IPS DF 6.9 (cell line): Measurements from ENCODE around the gene PLXNA4.

ENCODE experiments used
- DNase-seq: peaks from one replicate; pipeline ENCODE4 v3.0.0-alpha.2; 2013; ENCODE audit warnings: low read depth, low spot score
- H3K27ac ChIP-seq: one replicate; pipeline ENCODE4 v1.5.1; 2013; ENCODE audit warnings: low read length, control low read depth
- H3K27me3 ChIP-seq: 2 replicates; pipeline ENCODE4 v1.6.1; 2013; ENCODE audit warnings: mild to moderate bottlenecking, low read length; ENCODE audit not compliant: control insufficient read depth, insufficient read depth
- H3K36me3 ChIP-seq: 2 replicates; pipeline ENCODE4 v1.6.1; 2013; ENCODE audit warnings: low read length; ENCODE audit not compliant: control insufficient read depth, insufficient read depth
- H3K4me1 ChIP-seq: 2 replicates; pipeline ENCODE4 v1.6.1; 2013; ENCODE audit warnings: low read length; ENCODE audit not compliant: control insufficient read depth, insufficient read depth
- H3K4me3 ChIP-seq: 2 replicates; pipeline ENCODE4 v1.5.1; 2013; ENCODE audit warnings: mild to moderate bottlenecking, low read length
- H3K9me3 ChIP-seq: 2 replicates; pipeline ENCODE4 v1.6.1; 2013; ENCODE audit warnings: low read length, inconsistent platforms; ENCODE audit not compliant: control insufficient read depth, insufficient read depth
- WGBS: extraction: QIAGEN DNeasy Blood & Tissue Kit; methylation state at CpG from one replicate; pipeline ENCODE4 v1.1.7; 2013; ENCODE audit warnings: mixed read lengths, missing lambda C conversion rate; ENCODE audit not compliant: insufficient read length, insufficient coverage; 5-methylcytosine and 5-hydroxymethylcytosine counted together

The PLXNA4 gene

DNA sequence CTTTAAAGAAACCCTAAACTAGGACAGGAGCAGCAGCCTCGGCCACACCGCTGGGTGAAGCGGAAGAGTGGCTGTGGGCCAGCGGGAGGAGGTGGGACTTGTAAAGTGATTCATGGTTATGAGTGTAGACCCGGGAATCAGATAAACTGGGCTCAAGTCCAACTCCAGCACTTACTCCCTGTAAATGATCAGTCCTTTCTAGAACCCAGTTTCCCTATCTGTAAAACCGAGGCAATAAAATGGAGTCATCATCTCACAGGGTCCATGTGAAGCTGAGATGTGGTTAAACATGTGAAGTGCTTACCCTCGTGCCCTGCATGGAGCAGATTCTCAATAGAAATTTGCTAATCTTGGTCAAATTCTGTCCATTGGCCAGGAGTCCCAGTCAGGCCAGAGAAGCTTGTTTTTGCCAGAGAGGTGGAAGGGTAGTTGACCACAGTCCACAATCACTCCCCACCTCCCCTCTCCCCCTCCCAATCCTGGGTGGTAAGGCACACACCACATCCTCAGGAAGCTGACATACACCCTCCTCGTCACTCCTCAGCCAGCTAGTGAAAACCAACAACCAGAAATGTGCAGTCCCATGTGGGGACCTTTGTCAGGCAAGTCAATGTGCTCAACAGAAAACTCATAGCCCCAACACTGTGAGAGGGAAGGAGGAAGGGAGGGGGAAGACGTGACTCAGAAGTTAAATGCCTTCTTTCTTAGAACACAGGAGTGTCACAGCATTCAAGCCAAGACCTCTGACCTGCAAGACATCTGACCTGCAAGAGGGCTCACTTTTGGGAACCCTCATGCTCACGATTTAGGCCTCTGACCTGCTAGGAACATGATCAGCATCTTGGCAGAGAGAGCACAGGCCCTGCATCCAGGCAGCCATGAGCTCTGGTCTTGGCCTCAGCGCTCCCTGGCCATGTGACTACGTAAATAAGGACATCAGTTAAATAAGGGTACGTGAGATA is 145.1 kb downstream of the PLXNA4 start:
- Histone ChIP-seq H3K4me1 (peaks cover 1% of the 10 kb centered on the region; the same call in 1 of the 2 replicates), H3K27ac (no peak overlapping the region), H3K4me3 (no peak overlapping the region), H3K9me3 (no peaks in the 10 kb centered on the region), H3K36me3 (no peaks in the 10 kb centered on the region), H3K27me3 (no peaks in the 10 kb centered on the region)
- no CpG with 5 or more reads among the region's 13 CpGs for WGBS
- no peak for DNase-seq

DNA sequence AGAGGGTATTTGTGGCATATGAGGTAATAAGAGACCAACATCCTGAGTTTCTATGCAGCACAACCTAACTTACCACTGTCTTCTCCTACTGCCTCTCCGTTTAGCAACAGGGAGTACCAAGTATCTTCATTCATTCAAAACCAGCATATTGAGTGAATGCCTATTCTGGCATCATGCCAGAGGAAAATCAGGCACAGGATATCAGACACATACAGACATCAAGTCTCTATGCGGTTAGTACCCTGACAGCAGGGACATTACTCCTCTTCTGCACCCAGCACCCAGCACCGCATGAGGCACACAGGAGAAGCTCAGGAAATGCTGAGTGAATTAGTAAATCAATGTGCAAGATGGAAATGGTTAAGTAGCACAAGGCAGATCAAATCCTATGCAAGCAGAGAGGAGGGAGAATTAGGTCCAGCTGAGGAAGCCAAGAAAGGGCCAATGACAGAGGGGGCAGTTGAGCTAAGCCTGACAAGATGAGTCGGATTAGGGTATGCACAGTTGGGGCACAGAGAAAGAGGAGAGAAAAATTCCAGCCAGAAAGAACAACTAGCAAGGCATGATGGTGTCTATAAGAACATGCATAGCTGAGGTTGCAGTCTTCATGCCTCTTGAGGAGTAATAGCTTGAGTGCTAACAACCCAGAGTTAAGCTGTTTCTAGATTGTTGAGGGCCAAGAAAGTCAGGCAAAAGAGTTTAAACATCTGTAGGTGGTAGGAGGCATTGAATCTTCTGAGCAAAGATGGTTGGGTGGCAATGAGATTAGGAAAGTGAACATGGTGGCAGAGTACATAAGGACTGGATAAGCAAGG is 146.0 kb downstream of the PLXNA4 start:
- DNase-seq = no peak
- Histone ChIP-seq H3K27me3 (no peaks in the 10 kb centered on the region), H3K4me1 (0 out of 2 replicates have a peak, but pooled peaks cover 1% of the 10 kb centered on the region), H3K9me3 (no peaks in the 10 kb centered on the region), H3K4me3 (no peak overlapping the region), H3K27ac (no peak overlapping the region), H3K36me3 (no peaks in the 10 kb centered on the region)
- no CpG with 5 or more reads among the region's 4 CpGs for WGBS

DNA sequence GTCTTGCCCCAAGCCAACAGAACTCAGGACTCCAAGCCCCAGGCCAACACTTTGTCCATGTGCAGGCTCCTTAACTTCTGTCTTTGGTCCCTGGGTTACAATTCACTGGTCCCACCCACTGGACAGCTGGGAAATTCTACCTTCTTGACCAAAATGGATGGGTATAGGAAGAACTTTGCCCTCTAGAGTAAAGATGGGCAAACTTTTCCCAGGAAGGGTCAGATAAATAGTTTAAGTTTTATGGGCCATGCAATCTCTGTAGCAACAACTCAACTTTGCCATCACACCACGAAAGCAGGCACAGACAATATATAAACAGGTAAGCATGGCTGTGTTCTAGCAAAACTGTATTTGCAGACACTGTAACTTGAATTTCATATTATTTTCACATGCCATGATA is 147.1 kb downstream of the PLXNA4 start:
- Histone ChIP-seq H3K27ac (no peak overlapping the region), H3K4me1 (peaks cover 4% of the 10 kb centered on the region; the same call in 1 of the 2 replicates), H3K36me3 (no peaks in the 10 kb centered on the region), H3K9me3 (no peaks in the 10 kb centered on the region), H3K4me3 (no peak overlapping the region), H3K27me3 (no peaks in the 10 kb centered on the region)
- no CpG with 5 or more reads among the region's 1 CpG for WGBS
- DNase-seq = no peak

DNA sequence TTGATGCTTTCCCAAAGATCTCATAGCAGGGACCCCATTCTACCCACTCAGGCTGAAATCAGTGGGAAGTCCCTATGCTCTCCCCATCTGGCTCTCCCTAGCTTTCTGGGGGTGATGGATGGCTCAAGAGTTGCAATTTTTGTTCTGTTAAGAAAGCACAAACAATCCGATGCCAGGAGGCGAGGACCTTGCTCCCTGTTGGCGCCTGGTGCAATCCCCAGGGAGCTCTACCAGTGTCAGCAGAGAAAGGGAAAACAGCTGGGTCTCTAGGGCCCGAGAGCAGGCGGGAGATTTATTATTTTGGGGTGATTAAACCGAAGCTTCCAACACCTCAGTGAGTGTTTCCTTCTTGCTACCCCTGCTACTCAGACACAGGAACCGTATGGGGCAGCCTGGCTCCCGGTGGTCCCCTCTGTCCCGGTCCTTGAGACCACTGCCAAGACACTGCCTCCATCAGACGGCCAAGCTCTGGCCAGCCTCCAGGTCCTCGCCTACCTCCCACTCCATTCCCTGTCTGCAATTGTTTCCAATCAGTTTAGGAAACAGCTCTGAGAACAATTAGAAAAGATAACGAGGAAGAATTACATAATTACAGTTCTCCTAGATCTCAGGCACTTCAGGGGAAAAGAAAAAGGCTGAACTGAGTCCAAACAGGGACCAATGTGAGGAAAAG is 147.9 kb downstream of the PLXNA4 start:
- Histone ChIP-seq H3K27me3 (no peaks in the 10 kb centered on the region), H3K4me3 (no peak overlapping the region), H3K36me3 (no peaks in the 10 kb centered on the region), H3K27ac (no peak overlapping the region), H3K9me3 (no peaks in the 10 kb centered on the region), H3K4me1 (peaks cover 4% of the 10 kb centered on the region; the same call in 1 of the 2 replicates)
- no peak for DNase-seq
- no CpG with 5 or more reads among the region's 12 CpGs for WGBS

DNA sequence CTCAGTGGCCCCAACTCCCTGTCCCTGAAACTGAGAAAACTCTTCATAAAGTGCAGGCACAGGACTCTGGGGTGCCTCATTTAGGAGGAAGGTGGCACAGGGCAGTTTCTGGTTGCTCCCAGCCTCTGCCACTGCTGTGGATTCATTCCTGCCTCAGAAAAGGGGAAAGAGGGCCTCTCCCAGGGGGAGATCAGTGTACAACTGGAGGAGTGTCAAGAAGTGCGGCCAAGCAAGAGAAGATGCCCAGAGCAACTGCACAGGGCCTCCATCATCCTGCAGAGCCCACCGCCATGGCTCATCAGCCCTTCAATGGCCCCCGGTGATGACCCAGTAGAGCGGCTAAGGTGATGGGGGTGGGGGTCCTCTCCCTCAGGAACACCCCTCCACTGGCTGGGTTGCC is 150.3 kb downstream of the PLXNA4 start:
- no peak overlapping the region for H3K27ac ChIP-seq
- WGBS = no CpG with 5 or more reads among the region's 4 CpGs
- no peaks in the 10 kb centered on the region for H3K27me3 ChIP-seq
- H3K4me3 ChIP-seq = no peak overlapping the region
- no peaks in the 10 kb centered on the region for H3K9me3 ChIP-seq
- no peak for DNase-seq
- peaks cover 4% of the 10 kb centered on the region; the same call in 1 of the 2 replicates for H3K4me1 ChIP-seq
- no peaks in the 10 kb centered on the region for H3K36me3 ChIP-seq

DNA sequence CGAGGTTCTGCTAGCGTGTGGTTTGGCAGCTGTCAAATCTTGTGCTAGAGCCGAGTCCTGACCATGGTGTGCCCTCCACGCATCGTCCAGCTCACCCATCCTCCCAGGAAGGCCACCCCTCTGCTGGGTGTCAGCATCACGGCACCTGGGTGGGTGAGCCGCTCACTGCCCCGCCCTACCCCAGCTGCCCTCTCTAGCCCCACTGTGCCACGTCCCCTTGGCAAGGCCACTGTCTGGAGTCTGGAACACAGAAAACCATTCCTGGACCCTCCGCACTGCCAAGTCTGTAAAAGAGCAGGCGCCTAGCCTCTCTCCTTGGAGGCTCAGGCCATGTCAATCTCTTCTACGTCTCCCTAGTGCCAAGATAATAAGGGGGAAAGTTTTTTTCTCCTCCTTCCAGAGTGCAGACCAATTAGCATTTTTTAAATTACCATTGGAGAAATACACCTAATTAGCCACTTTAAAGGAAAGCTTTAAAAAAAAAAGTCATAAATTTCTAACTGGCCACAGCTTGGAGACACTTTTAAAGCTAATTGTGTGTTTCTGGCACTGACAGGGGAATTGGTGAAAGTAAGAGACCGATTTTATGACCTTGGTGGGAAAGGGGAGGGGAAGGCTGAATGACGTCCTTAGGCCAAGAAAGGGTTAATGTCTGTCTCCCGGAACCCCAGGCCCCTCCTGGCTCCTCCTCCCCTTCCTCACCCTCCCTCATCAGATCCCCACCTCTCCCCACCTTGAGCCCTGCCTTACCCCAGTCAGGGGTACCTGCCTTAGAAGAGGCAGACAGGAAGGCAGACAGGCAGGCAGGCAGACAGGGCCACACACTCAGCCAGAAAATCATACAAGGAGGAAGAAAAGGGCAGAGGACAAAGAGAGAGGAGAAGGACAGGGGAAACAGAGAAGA is 151.2 kb downstream of the PLXNA4 start:
- H3K27me3 ChIP-seq = no peaks in the 10 kb centered on the region
- no peaks in the 10 kb centered on the region for H3K9me3 ChIP-seq
- no peak overlapping the region for H3K27ac ChIP-seq
- no CpG with 5 or more reads among the region's 15 CpGs for WGBS
- H3K36me3 ChIP-seq = no peaks in the 10 kb centered on the region
- H3K4me3 ChIP-seq = no peak overlapping the region
- peak; percentile 33 for DNase-seq
- peaks cover 4% of the 10 kb centered on the region; the same call in 1 of the 2 replicates for H3K4me1 ChIP-seq

DNA sequence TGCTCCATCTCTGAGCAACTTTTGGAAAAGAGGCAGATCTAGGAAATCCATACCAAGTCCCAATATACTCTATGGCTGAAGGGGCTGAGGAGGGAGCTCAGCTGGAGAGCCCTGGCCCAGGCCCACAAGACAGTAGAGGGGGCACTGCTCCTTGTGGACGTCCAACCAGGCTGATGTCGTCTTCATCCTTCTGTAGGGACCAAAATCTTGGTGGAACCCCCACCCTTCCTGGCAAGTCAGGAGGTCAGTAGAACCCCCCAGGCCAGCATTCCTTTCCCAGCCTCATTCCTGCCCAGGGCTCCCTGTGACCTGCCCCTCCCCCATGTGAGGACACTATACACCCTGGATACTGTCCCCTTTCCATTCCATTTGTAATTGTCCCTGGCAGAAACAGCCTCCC is 152.0 kb downstream of the PLXNA4 start:
- no peak for DNase-seq
- Histone ChIP-seq H3K27ac (no peak overlapping the region), H3K4me1 (peaks cover 4% of the 10 kb centered on the region; the same call in 1 of the 2 replicates), H3K27me3 (no peaks in the 10 kb centered on the region), H3K9me3 (no peaks in the 10 kb centered on the region), H3K36me3 (no peaks in the 10 kb centered on the region), H3K4me3 (no peak overlapping the region)
- no CpG with 5 or more reads among the region's 2 CpGs for WGBS

DNA sequence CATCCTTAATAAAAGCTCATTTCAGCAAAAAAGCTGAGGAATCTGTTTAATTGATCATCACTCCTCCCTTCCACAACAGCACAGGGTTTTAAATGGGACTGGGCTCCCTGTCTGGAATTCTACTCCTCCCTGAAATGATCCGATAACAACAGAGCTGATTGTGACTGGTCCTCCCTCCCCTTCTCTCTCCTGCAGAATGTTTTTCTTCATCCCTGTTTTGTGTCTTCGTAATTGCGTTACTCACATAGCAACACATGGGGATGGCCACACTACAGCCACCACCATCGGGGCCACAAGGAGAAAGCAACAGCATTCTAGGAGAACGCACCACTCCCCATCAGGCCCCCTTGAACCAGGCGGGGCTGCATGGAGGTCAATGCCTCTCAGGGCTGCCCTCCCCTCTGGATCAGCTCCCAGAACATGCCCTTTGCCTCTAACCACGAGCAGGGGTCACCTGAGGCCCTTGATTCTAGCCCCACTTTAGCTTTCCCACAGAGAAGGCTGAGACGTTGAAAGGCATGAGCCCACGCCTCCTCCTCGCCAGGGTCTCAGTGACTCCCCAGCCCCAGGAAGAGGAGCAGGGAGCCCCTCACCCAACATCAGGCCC is 152.6 kb downstream of the PLXNA4 start:
- no peak overlapping the region for H3K4me3 ChIP-seq
- DNase-seq = no peak
- no peaks in the 10 kb centered on the region for H3K27me3 ChIP-seq
- peaks cover 4% of the 10 kb centered on the region; the same call in 1 of the 2 replicates for H3K4me1 ChIP-seq
- no peaks in the 10 kb centered on the region for H3K9me3 ChIP-seq
- no peak overlapping the region for H3K27ac ChIP-seq
- no peaks in the 10 kb centered on the region for H3K36me3 ChIP-seq
- WGBS = no CpG with 5 or more reads among the region's 10 CpGs

DNA sequence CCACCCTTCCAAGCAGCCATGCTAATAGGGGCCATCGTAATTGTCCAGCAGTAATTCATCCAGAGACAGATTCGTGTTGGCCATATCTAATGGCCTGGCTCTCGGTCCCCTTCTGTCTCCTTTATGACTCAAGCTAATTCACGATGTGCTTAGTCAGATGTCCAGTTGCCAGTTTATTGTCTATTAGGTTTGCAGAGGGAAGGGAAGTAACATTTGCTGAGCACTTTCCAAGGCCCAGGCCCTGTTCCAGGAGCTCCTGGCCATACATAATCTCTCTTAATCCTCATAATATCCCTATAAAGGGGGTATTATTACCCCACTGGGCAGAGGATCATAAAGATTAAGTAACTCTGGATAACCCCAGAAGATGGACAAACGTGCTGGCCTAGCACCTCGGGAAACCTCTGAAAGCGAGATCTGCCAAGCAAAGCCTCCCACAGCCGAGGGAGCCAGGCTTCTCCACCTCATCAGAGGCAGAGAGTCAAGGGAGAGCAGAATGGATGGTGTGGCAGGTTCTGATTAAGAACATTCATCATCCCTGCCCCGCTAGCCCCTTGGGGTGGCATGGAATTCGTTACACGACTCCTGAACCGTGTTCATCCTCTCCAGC is 153.7 kb downstream of the PLXNA4 start:
- Histone ChIP-seq H3K4me3 (no peak overlapping the region), H3K27me3 (no peaks in the 10 kb centered on the region), H3K27ac (no peak overlapping the region), H3K9me3 (no peaks in the 10 kb centered on the region), H3K4me1 (peaks cover 4% of the 10 kb centered on the region; the same call in 1 of the 2 replicates), H3K36me3 (no peaks in the 10 kb centered on the region)
- WGBS = no CpG with 5 or more reads among the region's 12 CpGs
- DNase-seq = no peak
